ENCODE measurements around the gene ZMYM3.

ZMYM3 gene

DNA sequence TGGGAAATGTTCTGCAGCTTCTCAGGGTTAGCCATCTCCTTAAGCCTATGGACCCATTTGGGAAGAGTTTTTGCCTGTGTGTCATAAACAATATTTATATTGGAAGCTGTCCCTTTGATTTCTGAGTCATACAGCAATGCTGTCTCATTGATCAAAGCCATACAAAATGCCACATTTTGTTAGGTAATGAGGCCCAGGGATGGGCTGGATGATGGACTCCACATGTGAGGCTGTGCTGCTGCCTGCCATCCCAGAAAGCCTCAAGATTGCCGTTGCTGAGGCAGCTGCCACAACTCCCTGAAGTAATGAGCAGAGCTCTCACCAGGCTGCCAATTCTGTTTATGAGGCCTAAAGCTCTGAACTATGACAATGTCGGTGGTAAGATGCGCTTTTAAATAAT, 43.1 kb downstream of the ZMYM3 start:
- no peak for DNase-seq

DNA sequence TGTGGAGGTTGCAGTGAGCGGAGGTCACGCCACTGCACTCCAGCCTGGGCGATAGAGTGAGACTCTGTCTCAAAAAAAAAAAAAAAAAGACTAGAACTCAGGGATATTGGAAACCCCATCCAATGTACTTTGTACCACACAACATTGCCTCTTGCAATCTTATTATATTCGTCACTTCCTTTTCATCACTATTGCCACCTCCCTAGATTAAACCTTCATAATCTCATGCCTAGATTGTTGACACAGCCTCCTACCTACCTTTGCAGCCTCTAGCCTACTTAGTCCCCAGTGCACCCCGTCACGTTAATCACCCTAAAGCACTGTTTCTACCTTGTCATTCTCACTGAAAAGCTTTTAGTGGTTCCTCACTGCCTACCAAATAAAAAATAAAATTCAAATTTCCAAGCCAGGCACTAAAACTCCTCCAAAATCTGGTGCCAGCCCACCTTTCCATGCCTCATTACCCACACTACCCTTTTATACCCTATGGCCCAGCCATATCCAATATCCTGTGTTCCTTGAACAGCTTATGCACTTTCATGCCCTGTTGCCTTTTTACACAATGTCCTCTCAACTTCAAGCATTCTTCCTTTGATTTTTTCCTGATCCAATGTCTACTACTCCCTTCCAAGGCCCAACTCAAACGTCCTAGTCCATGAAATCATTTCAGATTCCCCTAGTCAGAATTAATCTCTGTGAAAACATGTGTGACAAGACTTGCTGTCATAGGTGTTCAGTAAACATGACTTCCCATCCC, 54.5 kb downstream of the ZMYM3 start:
- no peak for DNase-seq

DNA sequence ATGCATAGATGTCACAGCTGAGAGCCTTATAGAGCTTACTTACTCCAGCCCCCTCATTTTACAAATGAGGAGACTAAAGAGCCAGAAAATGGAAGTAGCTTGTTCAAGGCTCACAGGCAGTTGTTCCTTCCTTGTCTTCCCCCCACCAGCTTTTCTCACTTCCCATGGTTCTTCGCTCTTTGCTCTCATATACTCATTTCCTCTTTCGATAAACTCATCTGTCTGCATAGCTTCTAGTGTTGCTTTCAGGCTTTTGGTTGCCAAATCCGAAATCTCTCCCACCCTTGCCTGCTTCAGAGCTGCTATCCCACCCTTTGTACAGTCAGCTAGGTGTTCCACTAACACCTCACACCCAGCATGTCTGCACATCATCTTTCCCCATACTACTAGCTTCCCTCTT, 55.9 kb downstream of the ZMYM3 start:
- peak; percentile 48 for DNase-seq

DNA sequence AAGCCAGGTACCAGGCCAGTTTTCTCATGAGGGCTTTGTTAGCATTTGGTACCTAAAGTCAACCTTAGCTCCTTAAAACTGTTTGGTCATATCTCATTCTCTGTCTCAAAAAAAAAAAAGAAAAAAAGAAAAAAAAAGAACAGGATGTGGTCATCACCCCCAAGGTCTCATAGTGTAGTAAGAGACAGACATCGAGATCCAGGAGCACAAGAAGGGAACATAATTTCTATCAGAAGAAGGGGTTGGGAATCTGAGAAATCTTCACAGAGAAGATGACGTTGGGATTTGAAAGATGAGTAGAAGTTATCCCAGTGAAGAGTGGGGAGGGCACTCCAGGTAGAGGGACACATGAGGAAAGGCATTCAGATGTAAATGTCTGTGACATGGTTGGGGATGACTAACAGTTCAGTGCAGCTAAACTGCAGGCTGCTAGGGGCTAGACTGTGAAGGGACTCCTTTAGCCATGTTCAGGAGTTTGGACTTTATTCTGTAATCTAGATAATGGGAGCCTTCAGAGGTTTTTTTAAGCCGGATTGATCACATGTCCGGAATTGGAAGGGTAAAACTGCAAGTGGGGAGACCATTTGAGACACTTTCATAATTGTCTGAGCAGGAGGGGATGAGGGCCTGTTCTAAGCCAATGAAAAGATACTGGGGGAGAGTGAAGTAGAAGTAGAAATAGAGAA, 57.8 kb downstream of the ZMYM3 start:
- DNase-seq: no peak

DNA sequence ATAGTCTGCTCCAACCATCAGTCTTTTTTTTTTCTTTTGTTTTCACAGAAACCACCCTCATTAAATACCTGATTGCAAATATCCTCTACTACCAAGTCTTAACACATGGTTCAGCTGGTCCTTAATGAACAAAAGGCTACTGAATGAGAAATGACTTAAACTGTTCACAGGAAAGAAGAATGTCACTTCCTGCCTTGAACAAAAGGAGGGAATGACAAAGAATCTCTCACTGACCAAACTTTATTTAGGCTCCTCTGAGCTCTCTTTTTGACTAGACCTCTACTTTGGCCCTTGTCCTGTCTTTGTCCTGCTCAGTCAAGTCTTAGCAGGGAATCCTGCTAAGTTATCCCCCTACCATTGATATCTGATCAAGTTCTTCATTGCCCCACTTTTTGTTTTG, 62.7 kb downstream of the ZMYM3 start:
- DNase-seq: no peak

All from hematopoietic multipotent progenitor cell treated with erythropoietin and hydrocortisone succinate and interleukin-3 and kit ligand, for 6 days (in vitro differentiated cells).